ENCODE data around the gene RGPD8.
A peak's percentile ranks its signal among the peaks of the same experiment; 100 is the strongest.
"Not testable (repeated sequence)": the region's sequence is repeated elsewhere in the genome, so short reads cannot be mapped to it uniquely, and the experiment has no call there.

RGPD8 gene

GRCh38 chr2:112433480-112433879 is at the start of gene RGPD8:
TSS of gene RGPD8 (minus strand) at chr2:112433645. CDS start at chr2:112433453, 192 bp downstream.
- H3K27ac ChIP-seq (ENCODE audit: low read length); H3K4me1 ChIP-seq (ENCODE audit: insufficient read depth, low read length); H3K79me2 ChIP-seq (ENCODE audit: insufficient read depth, low read length); H3K27me3 ChIP-seq (ENCODE audit: insufficient read depth, low read length, poor library complexity); H3K9me3 ChIP-seq (ENCODE audit: insufficient read depth, low read length, severe bottlenecking); H4K20me1 ChIP-seq (ENCODE audit: insufficient read depth, low read length); H3K36me3 ChIP-seq (ENCODE audit: insufficient read depth, low read length); H3K4me3 ChIP-seq (ENCODE audit: low read depth in 1 of 2, low read length in 2 of 2); H3K9ac ChIP-seq (ENCODE audit: low read depth, low read length); H2AFZ ChIP-seq (ENCODE audit: low read depth, low read length): not testable (repeated sequence)
- ATAC-seq (ENCODE audit: insufficient read depth, low read depth): peak; percentile 98
- TF ChIP-seq, protein P1, sequence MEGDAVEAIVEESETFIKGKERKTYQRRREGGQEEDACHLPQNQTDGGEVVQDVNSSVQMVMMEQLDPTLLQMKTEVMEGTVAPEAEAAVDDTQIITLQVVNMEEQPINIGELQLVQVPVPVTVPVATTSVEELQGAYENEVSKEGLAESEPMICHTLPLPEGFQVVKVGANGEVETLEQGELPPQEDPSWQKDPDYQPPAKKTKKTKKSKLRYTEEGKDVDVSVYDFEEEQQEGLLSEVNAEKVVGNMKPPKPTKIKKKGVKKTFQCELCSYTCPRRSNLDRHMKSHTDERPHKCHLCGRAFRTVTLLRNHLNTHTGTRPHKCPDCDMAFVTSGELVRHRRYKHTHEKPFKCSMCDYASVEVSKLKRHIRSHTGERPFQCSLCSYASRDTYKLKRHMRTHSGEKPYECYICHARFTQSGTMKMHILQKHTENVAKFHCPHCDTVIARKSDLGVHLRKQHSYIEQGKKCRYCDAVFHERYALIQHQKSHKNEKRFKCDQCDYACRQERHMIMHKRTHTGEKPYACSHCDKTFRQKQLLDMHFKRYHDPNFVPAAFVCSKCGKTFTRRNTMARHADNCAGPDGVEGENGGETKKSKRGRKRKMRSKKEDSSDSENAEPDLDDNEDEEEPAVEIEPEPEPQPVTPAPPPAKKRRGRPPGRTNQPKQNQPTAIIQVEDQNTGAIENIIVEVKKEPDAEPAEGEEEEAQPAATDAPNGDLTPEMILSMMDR (IDR thresholded peaks at IDR 0.05; ENCODE audit: borderline replicate concordance, extremely low read depth, low read length, poor library complexity, severe bottlenecking): peak; percentile 48
- DNase-seq: peak; percentile 80
- peak within 1 kb of the TSS; percentile 36; the same call in 1 of the 2 replicates for H3K4me2 ChIP-seq (ENCODE audit: insufficient read depth, low read length)

DNA sequence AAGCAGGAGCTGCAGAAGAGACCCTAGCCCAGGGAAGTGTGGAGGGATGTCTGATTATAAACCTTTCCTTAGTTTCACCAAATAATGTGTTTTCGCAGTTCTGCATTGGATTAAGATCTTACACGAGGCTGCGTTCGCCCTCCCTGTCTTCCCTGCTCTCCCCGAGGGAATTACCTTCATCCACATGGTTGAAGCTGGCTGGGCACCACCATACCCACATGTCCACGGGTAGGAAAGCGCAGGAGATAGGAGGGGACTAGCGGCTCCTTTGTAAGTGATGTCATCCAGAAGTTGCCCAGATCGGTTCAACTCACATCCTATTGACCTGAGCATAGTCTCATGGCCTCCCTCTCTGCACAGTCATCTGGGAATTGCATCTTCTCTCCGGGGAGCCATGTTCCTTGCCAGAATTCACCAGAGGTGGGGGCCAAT is 49.6 kb upstream of the RGPD8 start:
- H4K20me1 ChIP-seq (ENCODE audit: insufficient read depth, low read length): peaks cover 9% of the 10 kb centered on the region
- no peak for TF ChIP-seq EZH2 (IDR thresholded peaks at IDR 0.05; ENCODE audit: borderline replicate concordance, low read depth, low read length, severe bottlenecking)
- TF ChIP-seq, protein P1 (IDR thresholded peaks at IDR 0.05; ENCODE audit: borderline replicate concordance, extremely low read depth, low read length, poor library complexity, severe bottlenecking): no peak
- peak overlapping the region; percentile 87 for H3K9ac ChIP-seq (ENCODE audit: low read depth, low read length)
- H3K36me3 ChIP-seq (ENCODE audit: insufficient read depth, low read length): peaks cover 35% of the 10 kb centered on the region
- H3K9me3 ChIP-seq (ENCODE audit: insufficient read depth, low read length, severe bottlenecking): no peaks in the 10 kb centered on the region
- DNase-seq (peak; percentile 33), ATAC-seq (ENCODE audit: insufficient read depth, low read depth) (0 out of 3 replicates have a peak, but pooled peaks have one; percentile 6)
- H3K4me2 ChIP-seq (ENCODE audit: insufficient read depth, low read length): peak overlapping the region; percentile 76
- H3K4me1 ChIP-seq (ENCODE audit: insufficient read depth, low read length): peaks cover 40% of the 10 kb centered on the region
- peaks cover 58% of the 10 kb centered on the region for H3K79me2 ChIP-seq (ENCODE audit: insufficient read depth, low read length)
- H2AFZ ChIP-seq (ENCODE audit: low read depth, low read length): peak overlapping the region; percentile 83
- no peaks in the 10 kb centered on the region for H3K27me3 ChIP-seq (ENCODE audit: insufficient read depth, low read length, poor library complexity)
- peak overlapping the region; percentile 74 for H3K27ac ChIP-seq (ENCODE audit: low read length)
- H3K4me3 ChIP-seq (ENCODE audit: low read depth in 1 of 2, low read length in 2 of 2): peak overlapping the region; percentile 81 to 97

DNA sequence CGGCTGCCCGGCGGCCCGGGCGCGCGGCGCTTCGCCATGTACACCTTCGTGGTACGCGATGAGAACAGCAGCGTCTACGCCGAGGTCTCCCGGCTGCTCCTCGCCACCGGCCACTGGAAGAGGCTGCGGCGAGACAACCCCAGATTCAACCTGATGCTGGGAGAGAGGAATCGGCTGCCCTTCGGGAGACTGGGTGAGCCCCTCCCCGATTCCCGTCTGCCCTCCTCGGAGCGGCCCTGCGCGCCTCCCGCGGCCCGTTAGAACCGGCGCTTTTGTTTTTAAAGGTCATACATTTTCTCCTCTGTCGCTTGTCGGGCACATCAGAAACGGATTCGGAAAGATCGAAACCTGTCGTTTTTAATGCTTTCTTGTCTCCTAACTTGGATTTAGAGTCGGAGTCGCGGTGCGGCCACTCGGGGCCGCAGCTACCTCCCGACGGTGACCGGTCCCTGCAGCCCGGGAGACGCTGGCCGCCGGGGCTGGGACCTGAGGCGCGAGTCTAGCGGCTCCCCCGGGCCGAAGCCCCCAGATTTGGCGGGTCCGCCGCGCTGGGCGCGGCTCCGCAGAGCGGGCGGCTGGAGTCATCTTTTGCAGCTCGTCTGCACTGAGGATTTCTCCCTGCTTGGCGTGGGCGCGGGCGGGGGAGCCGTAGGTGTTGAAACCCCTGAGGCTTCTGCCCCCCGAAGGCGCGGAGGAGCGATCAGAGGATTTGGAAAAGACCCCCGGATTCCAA is 49.0 kb upstream of the RGPD8 start:
- Histone ChIP-seq H2AFZ (ENCODE audit: low read depth, low read length) (peak overlapping the region; percentile 83), H3K27ac (ENCODE audit: low read length) (peak overlapping the region; percentile 74), H3K9me3 (ENCODE audit: insufficient read depth, low read length, severe bottlenecking) (no peaks in the 10 kb centered on the region), H3K36me3 (ENCODE audit: insufficient read depth, low read length) (peaks cover 30% of the 10 kb centered on the region), H4K20me1 (ENCODE audit: insufficient read depth, low read length) (peaks cover 9% of the 10 kb centered on the region), H3K4me2 (ENCODE audit: insufficient read depth, low read length) (peak overlapping the region; percentile 76), H3K4me3 (ENCODE audit: low read depth in 1 of 2, low read length in 2 of 2) (peak overlapping the region; percentile 81 to 97), H3K9ac (ENCODE audit: low read depth, low read length) (peak overlapping the region; percentile 87), H3K79me2 (ENCODE audit: insufficient read depth, low read length) (peaks cover 52% of the 10 kb centered on the region), H3K4me1 (ENCODE audit: insufficient read depth, low read length) (peaks cover 40% of the 10 kb centered on the region), H3K27me3 (ENCODE audit: insufficient read depth, low read length, poor library complexity) (no peaks in the 10 kb centered on the region)
- TF ChIP-seq, protein P1 (IDR thresholded peaks at IDR 0.05; ENCODE audit: borderline replicate concordance, extremely low read depth, low read length, poor library complexity, severe bottlenecking): no peak
- no peak for TF ChIP-seq EZH2 (IDR thresholded peaks at IDR 0.05; ENCODE audit: borderline replicate concordance, low read depth, low read length, severe bottlenecking)
- peak; percentile 54 for DNase-seq
- peak; percentile 34 for ATAC-seq (ENCODE audit: insufficient read depth, low read depth)
